HepG2 (cell line): ENCODE results near the gene SHANK2. TPM values are rescaled to one million over a fixed set of nuclear protein-coding genes. Genes with fewer than 3 reads are reported as not detected.

Experiments
- ATAC-seq: fragments of 200-7000 bp; cut with Tn5 transposase; 3 replicates; pipeline ENCODE4 v1.9.1; 2020; ENCODE audit warnings: mild to moderate bottlenecking, moderate library complexity
- BruUV-seq: library from RNA; stranded (reverse); fragments of 400-500 nt; replicated peaks from 2 replicates; lab custom pipeline; 2021; lab: Mats Ljungman, UMichigan
- CTCF ChIA-PET: fragments of 300-600 bp; formaldehyde crosslinking; extraction: SDS; loops from one replicate; lab custom pipeline; 2021; ENCODE audit warnings: low total read pairs, inconsistent platforms, low intra/inter-chr PET ratio; lab: Yijun Ruan, JAX
- POLR2A ChIA-PET: fragments of 350-600 bp; sonication (Branson Sonifier 250); formaldehyde crosslinking; loops from one replicate; lab custom pipeline; 2020; ENCODE audit warnings: antibody characterized with exemption, inconsistent platforms; lab: Yijun Ruan, JAX
- DNase-seq: peaks from one replicate; pipeline ENCODE4 v3.0.0-alpha.2; 2015; ENCODE audit warnings: low spot score
- FAIRE-seq: peaks from 3 replicates; lab custom pipeline; 2011; peaks lifted over from hg19 to GRCh38; lab: Jason Lieb, UNC
- H2AFZ ChIP-seq: one replicate; pipeline ENCODE4 v1.6.1; 2011; ENCODE audit warnings: low read length, inconsistent platforms
- H3K27ac ChIP-seq: fragments of 300-600 bp; 3 replicates; pipeline ENCODE4 v1.8.0; 2011; ENCODE audit warnings: mixed run types, mild to moderate bottlenecking, mixed read lengths, low read length, inconsistent platforms; ENCODE audit not compliant: insufficient read depth; ENCODE audit errors: extremely low read length
- H3K27me3 ChIP-seq, 2 experiments: fragments of 200-600 bp in 1 of 2; 2 replicates in 1 of 2; 3 replicates in 1 of 2; pipeline versions ENCODE4 v1.6.0 to v1.8.0; 2011; ENCODE audit warnings: low read length in 2 of 2, mild to moderate bottlenecking in 2 of 2, moderate library complexity in 2 of 2, inconsistent platforms in 1 of 2; ENCODE audit not compliant: insufficient read depth in 2 of 2, control insufficient read depth in 1 of 2
- H3K36me3 ChIP-seq, 2 experiments: fragments of 200-600 bp in 1 of 2; replicated peaks in 1 of 2; 2 replicates in 1 of 2; 3 replicates in 1 of 2; pipeline versions ENCODE4 v1.5.1 to v1.8.0; 2011; ENCODE audit warnings: low read length in 2 of 2, inconsistent platforms in 1 of 2; ENCODE audit not compliant: insufficient read depth in 2 of 2, control insufficient read depth in 1 of 2
- H3K4me1 ChIP-seq: 2 replicates; pipeline ENCODE4 v1.5.1; 2012; ENCODE audit warnings: low read length, inconsistent platforms; ENCODE audit not compliant: insufficient read depth
- H3K4me2 ChIP-seq: 2 replicates; pipeline ENCODE4 v1.6.0; 2011; ENCODE audit warnings: low read depth, low read length, inconsistent platforms
- H3K4me3 ChIP-seq, 3 experiments: fragments of 200-600 bp in 1 of 3; sonication (generic), shearing (Covaris generic) in 1 of 3; replicated peaks in 1 of 3; 2 replicates each; pipeline ENCODE4 v1.5.1; 2011 to 2016; ENCODE audit warnings: low read length in 3 of 3, inconsistent platforms in 2 of 3, low read depth in 2 of 3, mild to moderate bottlenecking in 2 of 3, control low read depth in 1 of 3, mixed read lengths in 1 of 3; ENCODE audit not compliant: insufficient read depth in 1 of 3
- H3K79me2 ChIP-seq: one replicate; pipeline ENCODE4 v1.6.1; 2011; ENCODE audit warnings: low read length, inconsistent platforms; ENCODE audit not compliant: insufficient read depth
- H3K9ac ChIP-seq: 2 replicates; pipeline ENCODE4 v1.6.0; 2011; ENCODE audit warnings: mild to moderate bottlenecking, low read depth, low read length, inconsistent platforms; ENCODE audit not compliant: insufficient read depth
- H3K9me3 ChIP-seq: 2 replicates; pipeline ENCODE4 v1.5.1; 2012; ENCODE audit warnings: mild to moderate bottlenecking, low read length
- H4K20me1 ChIP-seq: 2 replicates; pipeline ENCODE4 v1.6.0; 2011; ENCODE audit warnings: inconsistent platforms, mild to moderate bottlenecking, low read length, moderate library complexity; ENCODE audit not compliant: insufficient read depth
- CAMTA2 ChIP-seq: sonication (generic); formaldehyde crosslinking; IDR thresholded peaks from 2 replicates; pipeline ENCODE4 v1.4.0; 2020; ENCODE audit warnings: mild to moderate bottlenecking, missing genetic modification reagents, borderline replicate concordance
- GRHL1 ChIP-seq: sonication (generic); formaldehyde crosslinking; conservative IDR thresholded peaks from 2 replicates; pipeline ENCODE4 v1.8.0; 2022; ENCODE audit warnings: missing genetic modification reagents
- RBM22 ChIP-seq: fragments of 200-400 bp; formaldehyde crosslinking; optimal IDR thresholded peaks from 2 replicates; pipeline ENCODE3; 2017; ENCODE audit warnings: mild to moderate bottlenecking, low read length, moderate library complexity
- ZFP1 ChIP-seq: IDR thresholded peaks from 2 replicates; pipeline ENCODE4 v1.6.1; 2016
- ZNF639 ChIP-seq: conservative IDR thresholded peaks from 2 replicates; pipeline ENCODE4 v1.6.1; 2018; ENCODE audit warnings: missing genetic modification reagents
- ZNF720 ChIP-seq: sonication (generic); formaldehyde crosslinking; IDR thresholded peaks from 2 replicates; pipeline ENCODE4 v1.4.0; 2020; ENCODE audit warnings: missing genetic modification reagents
- WGBS: methylation state at CpG from one replicate; pipeline ENCODE4 v1.1.6; 2017; ENCODE audit warnings: low lambda C conversion rate; 5-methylcytosine and 5-hydroxymethylcytosine counted together
- in situ Hi-C: cut with HindIII; loops from 2 replicates; pipeline ENCODE4 v1.10.0; 2017; ENCODE audit warnings: low pct_unique_long_range_greater_than_20kb; ENCODE audit not compliant: extremely low pct_ligation_motif_present
- intact Hi-C: fragments of 100-400 bp; cut with micrococcal nuclease; formaldehyde crosslinking; loops from one replicate; pipeline ENCODE4 v1.10.0; 2022; ENCODE audit not compliant: unreplicated experiment
- polyA plus RNA-seq, 8 experiments: library from polyadenylated mRNA; depleted of rRNA in 3 of 8; stranded (reverse) in 7 of 8; unstranded in 1 of 8; fragments of >200 nt; fragmentation: Illumina TruSeq in 4 of 8; extraction: Trizol in 4 of 8; gene quantifications; 2 replicates each; pipeline versions ENCODE4 v1.2.1 to v1.2.3, GENCODE V29; 2011 to 2016; ENCODE audit warnings: low read depth in 4 of 8, missing spikeins in 1 of 8, mixed read lengths in 1 of 8; ENCODE audit not compliant: insufficient read depth in 1 of 8
- total RNA-seq, 5 experiments: library from RNA; depleted of rRNA; stranded (reverse); fragments of >200 nt; fragmentation: Illumina TruSeq; extraction: Trizol; gene quantifications; 2 replicates each; pipeline ENCODE4 v1.2.3, GENCODE V29; 2016; ENCODE audit warnings: low read depth in 1 of 5

SHANK2 gene
- total and polyA plus RNA-seq, 2 of the 13 experiments (the other 11 are each of a cell fraction or from before 2014, with no cell fraction given) = 10.2 to 13.0 TPM

- no TSS peak for BruUV-seq
- intact Hi-C loops (no loop called here), in situ Hi-C loops (no loop called here)
- Histone ChIP-seq H3K27me3 (no peaks in the 10 kb centered on the region), H2AFZ (no peak overlapping the region), H3K36me3 (peaks cover 27 to 57% of the 10 kb centered on the region in 2 experiments; a peak in 4 of 5 replicates), H3K27ac (no peak overlapping the region), H3K79me2 (peaks cover 76% of the 10 kb centered on the region), H3K4me3 (no peak overlapping the region), H4K20me1 (peaks cover 48% of the 10 kb centered on the region), H3K4me1 (peaks cover 34% of the 10 kb centered on the region), H3K9me3 (0 out of 2 replicates have a peak, but pooled peaks cover 5% of the 10 kb centered on the region), H3K4me2 (no peak overlapping the region), H3K9ac (no peak overlapping the region)
- WGBS = 100% methylated on average over 4 of the region's 7 CpGs
- ChIA-PET CTCF (no interaction called here), POLR2A (no interaction called here)
- no peak for TF ChIP-seq ZNF639 (CRISPR knock-in tag)
- no peak for TF ChIP-seq ZNF720 (CRISPR knock-in tag)
- TF ChIP-seq RBM22 = peak; percentile 59
- no peak for ATAC-seq
- no peak for FAIRE-seq
- DNase-seq = no peak
Measured at GRCh38 chr11:71209181-71209580, 43.2 kb downstream of the SHANK2 start.

- BruUV-seq = no TSS peak
- Histone ChIP-seq H2AFZ (no peak overlapping the region), H3K4me2 (no peak overlapping the region), H3K79me2 (peaks cover 72% of the 10 kb centered on the region), H3K27me3 (no peaks in the 10 kb centered on the region), H4K20me1 (peaks cover 43% of the 10 kb centered on the region), H3K36me3 (peaks cover 27 to 57% of the 10 kb centered on the region in 2 experiments; a peak in 4 of 5 replicates), H3K27ac (no peak overlapping the region), H3K4me3 (no peak overlapping the region), H3K9me3 (0 out of 2 replicates have a peak, but pooled peaks cover 5% of the 10 kb centered on the region), H3K4me1 (peaks cover 25% of the 10 kb centered on the region), H3K9ac (no peak overlapping the region)
- CTCF ChIA-PET = no interaction called here
- POLR2A ChIA-PET = no interaction called here
- TF ChIP-seq ZFP1 (CRISPR knock-in tag) (peak; percentile 96), GRHL1 (CRISPR knock-in tag) (no peak), CAMTA2 (CRISPR knock-in tag) (no peak)
- WGBS = 94% methylated on average over 8 of the region's 9 CpGs
- ATAC-seq = no peak
- DNase-seq = no peak
- intact Hi-C loops = no loop called here
- in situ Hi-C loops = no loop called here
- FAIRE-seq = no peak
Measured at GRCh38 chr11:71208011-71208774, 44.2 kb downstream of the SHANK2 start.
